Lower lobe of right lung (tissue), 2 donors: ENCODE measurements around the gene GPBP1L1. TPM values are rescaled to one million over a fixed set of nuclear protein-coding genes. Genes with fewer than 3 reads are reported as not detected.
"Not testable (repeated sequence)": the region's sequence is repeated elsewhere in the genome, so short reads cannot be mapped to it uniquely, and the experiment has no call there.

Source experiments
- ATAC-seq, 2 donors: fragments of 200-7000 bp; cut with Tn5 transposase; one replicate each; pipeline ENCODE4 v1.9.1; 2020 to 2022; ENCODE audit warnings: mild to moderate bottlenecking in 2 of 2, moderate library complexity in 2 of 2
- DNase-seq: peaks from one replicate; pipeline ENCODE4 v3.0.0-alpha.2; 2020
- H3K27ac ChIP-seq: fragments of 200-600 bp; one replicate; pipeline ENCODE4 v1.8.0; 2022
- H3K27me3 ChIP-seq: fragments of 200-600 bp; one replicate; pipeline ENCODE4 v1.8.0; 2022; ENCODE audit warnings: low read depth
- H3K36me3 ChIP-seq: fragments of 200-600 bp; one replicate; pipeline ENCODE4 v1.8.0; 2022; ENCODE audit warnings: mild to moderate bottlenecking
- H3K4me1 ChIP-seq: fragments of 200-600 bp; one replicate; pipeline ENCODE4 v1.8.0; 2022
- H3K4me3 ChIP-seq: fragments of 200-600 bp; one replicate; pipeline ENCODE4 v1.8.0; 2022; ENCODE audit warnings: mild to moderate bottlenecking
- H3K9me3 ChIP-seq: fragments of 200-600 bp; one replicate; pipeline ENCODE4 v1.8.0; 2022
- intact Hi-C: fragments of 100-400 bp; cut with DNase I; formaldehyde crosslinking; loops from one replicate; pipeline ENCODE4 v1.11.0; 2022
- total RNA-seq: library from RNA; stranded (reverse); fragmentation: NEBNext Ultra II Directional; extraction: Animal tissue kit (Norgen Biotek cat#: 25700); gene quantifications from one replicate; pipeline ENCODE4 v1.2.1, GENCODE V29; 2021
- TF ChIP-seq, protein P1 (sequence below): fragments of 200-600 bp; IDR thresholded peaks from one replicate; pipeline ENCODE4 v1.8.0; 2022; ENCODE audit warnings: antibody characterized with exemption, mild to moderate bottlenecking
- donor health status: DM: no; HTN: yes; CAD: no; lungs with severe emphysema.

Gene GPBP1L1
- total RNA-seq, 1 donor from 2014 or later: 146 TPM

DNA sequence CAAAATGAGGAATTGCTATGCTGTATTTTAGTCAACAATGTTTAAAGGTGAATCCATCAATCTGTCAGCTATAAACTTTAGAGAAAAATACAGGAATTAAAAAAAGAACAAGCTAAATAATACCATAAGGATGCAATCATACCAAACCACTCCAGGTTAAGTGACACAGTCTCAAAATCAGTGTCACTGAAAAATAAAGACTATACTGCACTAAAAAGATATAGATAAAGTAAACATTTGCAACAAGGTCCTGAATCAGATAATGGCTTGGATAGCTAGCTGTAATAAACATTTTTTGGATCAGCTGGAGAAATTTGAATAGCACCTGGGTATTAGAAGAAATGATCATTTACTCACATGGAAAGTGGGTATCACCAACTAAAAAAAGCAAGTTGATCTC is 7.8 kb downstream of the GPBP1L1 start:
- intact Hi-C loops: no loop called here
- TF ChIP-seq, protein P1, sequence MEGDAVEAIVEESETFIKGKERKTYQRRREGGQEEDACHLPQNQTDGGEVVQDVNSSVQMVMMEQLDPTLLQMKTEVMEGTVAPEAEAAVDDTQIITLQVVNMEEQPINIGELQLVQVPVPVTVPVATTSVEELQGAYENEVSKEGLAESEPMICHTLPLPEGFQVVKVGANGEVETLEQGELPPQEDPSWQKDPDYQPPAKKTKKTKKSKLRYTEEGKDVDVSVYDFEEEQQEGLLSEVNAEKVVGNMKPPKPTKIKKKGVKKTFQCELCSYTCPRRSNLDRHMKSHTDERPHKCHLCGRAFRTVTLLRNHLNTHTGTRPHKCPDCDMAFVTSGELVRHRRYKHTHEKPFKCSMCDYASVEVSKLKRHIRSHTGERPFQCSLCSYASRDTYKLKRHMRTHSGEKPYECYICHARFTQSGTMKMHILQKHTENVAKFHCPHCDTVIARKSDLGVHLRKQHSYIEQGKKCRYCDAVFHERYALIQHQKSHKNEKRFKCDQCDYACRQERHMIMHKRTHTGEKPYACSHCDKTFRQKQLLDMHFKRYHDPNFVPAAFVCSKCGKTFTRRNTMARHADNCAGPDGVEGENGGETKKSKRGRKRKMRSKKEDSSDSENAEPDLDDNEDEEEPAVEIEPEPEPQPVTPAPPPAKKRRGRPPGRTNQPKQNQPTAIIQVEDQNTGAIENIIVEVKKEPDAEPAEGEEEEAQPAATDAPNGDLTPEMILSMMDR: no peak
- no peak overlapping the region for H3K4me3 ChIP-seq
- no peak overlapping the region for H3K27ac ChIP-seq
- H3K27me3 ChIP-seq: no peaks in the 10 kb centered on the region
- no peaks in the 10 kb centered on the region for H3K9me3 ChIP-seq
- H3K36me3 ChIP-seq: no peaks in the 10 kb centered on the region
- DNase-seq (no peak), ATAC-seq (no peak)
- H3K4me1 ChIP-seq: peaks cover 94% of the 10 kb centered on the region

DNA sequence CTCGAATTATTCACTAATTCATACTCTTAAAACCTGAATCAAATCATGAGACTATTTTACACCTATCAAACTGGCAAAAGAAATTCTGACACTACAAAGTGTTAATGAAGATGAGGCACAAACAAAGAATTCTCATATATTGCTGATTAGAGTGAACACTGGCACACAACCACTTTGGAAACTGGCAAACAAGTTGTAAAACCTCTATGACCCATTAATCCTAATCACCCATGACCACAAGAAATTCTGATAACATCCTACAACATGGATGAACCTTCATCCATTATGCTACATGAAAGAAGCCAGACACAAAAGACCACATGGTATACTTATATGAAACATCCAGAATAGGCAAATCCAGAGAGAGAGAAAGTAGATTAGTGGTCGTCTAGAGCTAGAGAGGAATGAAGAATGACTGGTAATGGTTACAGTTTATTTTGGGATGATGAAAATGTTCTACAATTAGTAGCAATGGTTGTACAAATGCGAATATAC is 8.5 kb downstream of the GPBP1L1 start:
- intact Hi-C loops: no loop called here
- no peak for DNase-seq
- no peak for ATAC-seq
- peaks cover 88% of the 10 kb centered on the region for H3K4me1 ChIP-seq
- H3K4me3 ChIP-seq: no peak overlapping the region
- no peak overlapping the region for H3K27ac ChIP-seq
- TF ChIP-seq, protein P1: no peak
- no peaks in the 10 kb centered on the region for H3K36me3 ChIP-seq
- no peaks in the 10 kb centered on the region for H3K9me3 ChIP-seq
- H3K27me3 ChIP-seq: no peaks in the 10 kb centered on the region

DNA sequence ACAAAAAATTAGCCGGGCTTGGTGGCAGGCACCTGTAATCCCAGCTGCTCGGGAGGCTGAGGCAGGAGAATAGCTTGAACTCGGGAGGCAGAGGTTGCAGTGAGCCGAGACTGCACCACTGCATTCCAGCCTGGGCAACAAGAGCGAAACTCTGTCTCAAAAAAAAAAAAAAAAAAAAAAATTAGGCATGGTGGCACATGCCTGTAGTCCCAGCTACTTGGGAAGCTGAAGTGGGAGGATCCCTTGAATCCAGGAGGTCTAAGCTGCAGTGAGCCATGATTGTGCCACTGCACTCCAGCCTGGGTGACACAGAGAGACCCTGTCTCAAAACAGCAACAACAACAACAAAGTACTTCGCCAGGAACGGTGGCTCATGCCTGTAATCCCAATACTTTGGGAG is 9.8 kb downstream of the GPBP1L1 start:
- intact Hi-C loops, DNase-seq, H3K4me3 ChIP-seq, H3K9me3 ChIP-seq, H3K27ac ChIP-seq, H3K36me3 ChIP-seq, H3K27me3 ChIP-seq: not testable (repeated sequence)
- ATAC-seq: peak in 1 of 2 donors; percentile 21
- H3K4me1 ChIP-seq: peaks cover 82% of the 10 kb centered on the region

DNA sequence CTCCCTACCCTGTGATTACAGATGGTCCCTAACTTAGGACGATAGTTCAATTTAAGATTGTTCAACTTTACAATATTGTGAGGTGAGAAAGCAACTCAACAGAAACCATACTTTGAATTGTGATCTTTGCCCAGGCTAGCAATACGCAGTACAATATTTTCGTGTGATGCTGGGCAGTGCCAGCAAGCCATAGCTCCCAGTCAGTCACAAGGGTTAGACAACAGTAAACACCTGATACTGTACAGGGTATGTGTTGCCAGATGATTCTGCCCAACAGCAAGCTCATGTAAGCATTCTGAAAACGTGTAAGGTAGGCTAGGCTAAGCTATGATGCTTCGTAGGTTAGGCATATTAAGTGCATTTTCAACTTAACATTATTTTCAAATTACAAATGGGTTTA is 11.9 kb downstream of the GPBP1L1 start:
- DNase-seq: no peak
- no peaks in the 10 kb centered on the region for H3K9me3 ChIP-seq
- peaks cover 76% of the 10 kb centered on the region for H3K4me1 ChIP-seq
- no peak for ATAC-seq
- TF ChIP-seq, protein P1: no peak
- no peak overlapping the region for H3K4me3 ChIP-seq
- no peak overlapping the region for H3K27ac ChIP-seq
- intact Hi-C loops: no loop called here
- H3K36me3 ChIP-seq: no peaks in the 10 kb centered on the region
- no peaks in the 10 kb centered on the region for H3K27me3 ChIP-seq

DNA sequence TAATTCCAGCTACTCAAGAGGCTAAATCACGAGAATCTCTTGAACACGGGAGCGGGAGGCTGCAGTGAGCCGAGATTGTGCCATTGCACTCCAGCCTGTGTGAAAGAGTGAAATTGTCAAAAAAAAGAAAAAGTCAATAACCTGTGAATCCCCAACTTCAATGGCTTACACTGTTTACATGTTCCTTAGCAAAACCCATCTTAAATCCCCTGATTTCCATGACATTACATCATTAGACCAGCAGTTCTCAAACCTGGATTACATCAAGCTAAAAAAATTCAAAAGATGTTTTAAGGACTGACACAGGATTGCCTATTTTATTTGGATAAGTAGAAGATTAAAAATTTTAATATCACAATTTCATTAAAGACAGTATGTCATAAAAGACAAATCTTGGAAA is 12.4 kb downstream of the GPBP1L1 start:
- no peak overlapping the region for H3K27ac ChIP-seq
- no peaks in the 10 kb centered on the region for H3K36me3 ChIP-seq
- no peaks in the 10 kb centered on the region for H3K27me3 ChIP-seq
- ATAC-seq (no peak), DNase-seq (no peak)
- H3K4me3 ChIP-seq: no peak overlapping the region
- H3K9me3 ChIP-seq: no peaks in the 10 kb centered on the region
- TF ChIP-seq, protein P1: no peak
- intact Hi-C loops: no loop called here
- peaks cover 71% of the 10 kb centered on the region for H3K4me1 ChIP-seq

DNA sequence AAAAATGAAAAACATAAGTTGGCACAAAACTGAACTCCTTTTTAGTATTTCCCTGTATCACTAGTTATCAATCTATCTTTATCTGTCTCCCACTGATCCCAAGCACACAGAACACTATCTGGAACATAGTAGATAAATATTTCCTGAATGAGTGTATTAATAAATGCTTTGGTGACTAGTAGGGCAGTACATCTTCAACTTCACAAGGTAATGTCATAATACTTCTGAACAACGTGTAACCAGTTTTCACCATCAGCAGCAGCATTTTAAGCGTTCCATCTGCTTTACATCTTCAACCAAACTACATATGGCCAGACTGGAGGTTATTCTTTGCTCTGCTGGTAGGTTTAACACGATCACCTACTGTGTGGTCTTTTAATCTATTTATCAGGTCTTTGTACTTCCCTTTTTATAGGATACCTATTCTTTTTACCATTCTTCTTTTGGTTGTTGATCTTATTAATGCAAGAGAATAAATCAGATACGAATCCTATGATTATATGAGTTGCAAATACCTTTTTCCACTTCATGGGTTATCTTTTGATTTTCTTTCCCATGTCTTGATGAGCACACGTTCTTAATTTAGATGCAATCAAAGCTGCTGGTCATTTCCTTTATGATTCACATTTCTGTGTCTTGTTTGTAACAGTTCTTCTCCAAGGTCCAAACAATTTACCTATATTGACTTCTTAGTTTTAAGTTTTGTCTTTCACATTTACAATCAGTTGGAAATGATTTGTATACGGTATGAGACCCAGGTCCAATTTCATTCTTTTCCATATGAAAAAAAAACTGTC is 16.3 kb downstream of the GPBP1L1 start:
- Histone ChIP-seq H3K27ac (no peak overlapping the region), H3K27me3 (no peaks in the 10 kb centered on the region), H3K9me3 (no peaks in the 10 kb centered on the region), H3K36me3 (no peaks in the 10 kb centered on the region), H3K4me3 (no peak overlapping the region), H3K4me1 (peaks cover 51% of the 10 kb centered on the region)
- ATAC-seq: no peak
- no peak for DNase-seq
- intact Hi-C loops: no loop called here
- TF ChIP-seq, protein P1: no peak
